Spleen (tissue), 13 donors: Measurements from ENCODE around the gene DUSP10. TPM values are rescaled to one million over a fixed set of nuclear protein-coding genes. Genes with fewer than 3 reads are reported as not detected.

Experiments used
- DNase-seq: peaks from one replicate; pipeline ENCODE4 v3.0.0-alpha.2; 2020
- H3K27ac ChIP-seq, 8 donors: fragments of 200-600 bp; sonication (generic) in 7 of 8; 1 replicate in 4 of 8; 2 replicates in 4 of 8; pipeline versions ENCODE4 v1.5.0 to v1.8.0; 2016 to 2021; ENCODE audit warnings: inconsistent platforms in 4 of 8, mild to moderate bottlenecking in 4 of 8, moderate library complexity in 1 of 8
- H3K27me3 ChIP-seq, 7 donors: fragments of 200-600 bp; sonication (generic) in 6 of 7; replicated peaks in 1 of 7; 1 replicate in 4 of 7; 2 replicates in 3 of 7; pipeline versions ENCODE4 v1.5.0 to v1.8.0; 2016 to 2021; ENCODE audit warnings: inconsistent platforms in 3 of 7, mild to moderate bottlenecking in 1 of 7
- H3K36me3 ChIP-seq, 6 donors: fragments of 200-600 bp; sonication (generic) in 5 of 6; 1 replicate in 4 of 6; 2 replicates in 2 of 6; pipeline versions ENCODE4 v1.5.0 to v1.8.0; 2016 to 2021; ENCODE audit warnings: inconsistent platforms in 2 of 6
- H3K4me1 ChIP-seq, 6 donors: fragments of 200-600 bp; sonication (generic) in 5 of 6; 1 replicate in 3 of 6; 2 replicates in 3 of 6; pipeline versions ENCODE4 v1.5.0 to v1.8.0; 2016 to 2021; ENCODE audit warnings: inconsistent platforms in 3 of 6
- H3K4me3 ChIP-seq, 8 donors: fragments of 200-600 bp; sonication (generic) in 7 of 8; 1 replicate in 4 of 8; 2 replicates in 4 of 8; pipeline versions ENCODE4 v1.5.0 to v1.8.0; 2016 to 2021; ENCODE audit warnings: inconsistent platforms in 4 of 8, mild to moderate bottlenecking in 4 of 8, moderate library complexity in 2 of 8
- H3K9me3 ChIP-seq, 8 donors: fragments of 200-600 bp; sonication (generic) in 7 of 8; 1 replicate in 4 of 8; 2 replicates in 4 of 8; pipeline versions ENCODE4 v1.5.0 to v1.8.0; 2016 to 2021; ENCODE audit warnings: inconsistent platforms in 4 of 8
- POLR2A ChIP-seq, 3 donors: fragments of 450-650 bp; IDR thresholded peaks; one replicate each; pipeline ENCODE4 v1.5.1; 2017; ENCODE audit warnings: antibody characterized with exemption in 3 of 3, mild to moderate bottlenecking in 1 of 3
- POLR2AphosphoS5 ChIP-seq, 3 donors: sonication (generic); formaldehyde crosslinking; IDR thresholded peaks; one replicate each; pipeline ENCODE4 v1.5.1; 2017; ENCODE audit warnings: antibody characterized with exemption in 3 of 3
- WGBS, 5 donors: extraction: QIAGEN DNeasy Blood & Tissue Kit in 3 of 5; methylation state at CpG; one replicate each; pipeline versions ENCODE4 v1.1.5 to v1.1.7; 2013 to 2018; 5-methylcytosine and 5-hydroxymethylcytosine counted together
- intact Hi-C: fragments of 100-400 bp; cut with DNase I; formaldehyde crosslinking; loops from one replicate; pipeline ENCODE4 v1.15.0; 2023; ENCODE audit warnings: low total_unique reads
- long read RNA-seq, 2 donors: transcript quantifications; one replicate each; lab custom pipeline, GENCODE V29; 2026
- polyA plus RNA-seq, 3 donors: library from polyadenylated mRNA; stranded (reverse); fragments of 200-250 nt; gene quantifications; one replicate each; pipeline ENCODE4 v1.2.1, GENCODE V29; 2013
- total RNA-seq, 7 donors: library from RNA; depleted of rRNA in 3 of 7; stranded (reverse); fragments of >200 nt in 3 of 7; fragmentation: NEBNext Ultra II Directional in 4 of 7; extraction: Animal tissue kit (Norgen Biotek cat#: 25700) in 4 of 7; gene quantifications; one replicate each; pipeline versions ENCODE4 v1.1.0 to v1.2.1, GENCODE V29; 2016 to 2021
- TF ChIP-seq, protein P1 (sequence below), 11 experiments: fragments of 200-600 bp in 7 of 11; fragments of 450-650 bp in 4 of 11; sonication (generic) in 4 of 11; IDR thresholded peaks in 8 of 11; conservative IDR thresholded peaks in 3 of 11; 1 replicate in 7 of 11; 2 replicates in 4 of 11; pipeline versions ENCODE4 v1.4.0 to v1.8.0; 2016 to 2021; ENCODE audit warnings: antibody characterized with exemption in 11 of 11, inconsistent platforms in 4 of 11, mild to moderate bottlenecking in 1 of 11
- donor health status: healthy with polysubstance abuse.
- donor health status: DM: no; HTN: no; CAD: no; lungs with moderate emphysema.
- donor health status: DM: no; HTN: no; CAD: no.
- donor health status: Bipolar disorder and iron deficiency.
- donor health status: healthy.
- donor health status: DM: no; HTN: no; CAD: no.
- donor health status: DM: yes; HTN: yes; CAD: no.

DUSP10 gene
- 10 to 100 TPM in 1 of 7 donors, 1 to 10 TPM in 6; 6.6 to 11.9 (median 7.6) TPM for total RNA-seq
- polyA plus RNA-seq = 1 to 10 TPM; 3.4 to 7.4 (median 4.4) TPM
- long read RNA-seq, donor 1 = 0 reads
- long read RNA-seq, donor 2, partial matches to known transcripts = 0 of 1 reads
- long read RNA-seq, donor 2, other reads (novel, unspliced or antisense) = 0 of 1 reads

DNA sequence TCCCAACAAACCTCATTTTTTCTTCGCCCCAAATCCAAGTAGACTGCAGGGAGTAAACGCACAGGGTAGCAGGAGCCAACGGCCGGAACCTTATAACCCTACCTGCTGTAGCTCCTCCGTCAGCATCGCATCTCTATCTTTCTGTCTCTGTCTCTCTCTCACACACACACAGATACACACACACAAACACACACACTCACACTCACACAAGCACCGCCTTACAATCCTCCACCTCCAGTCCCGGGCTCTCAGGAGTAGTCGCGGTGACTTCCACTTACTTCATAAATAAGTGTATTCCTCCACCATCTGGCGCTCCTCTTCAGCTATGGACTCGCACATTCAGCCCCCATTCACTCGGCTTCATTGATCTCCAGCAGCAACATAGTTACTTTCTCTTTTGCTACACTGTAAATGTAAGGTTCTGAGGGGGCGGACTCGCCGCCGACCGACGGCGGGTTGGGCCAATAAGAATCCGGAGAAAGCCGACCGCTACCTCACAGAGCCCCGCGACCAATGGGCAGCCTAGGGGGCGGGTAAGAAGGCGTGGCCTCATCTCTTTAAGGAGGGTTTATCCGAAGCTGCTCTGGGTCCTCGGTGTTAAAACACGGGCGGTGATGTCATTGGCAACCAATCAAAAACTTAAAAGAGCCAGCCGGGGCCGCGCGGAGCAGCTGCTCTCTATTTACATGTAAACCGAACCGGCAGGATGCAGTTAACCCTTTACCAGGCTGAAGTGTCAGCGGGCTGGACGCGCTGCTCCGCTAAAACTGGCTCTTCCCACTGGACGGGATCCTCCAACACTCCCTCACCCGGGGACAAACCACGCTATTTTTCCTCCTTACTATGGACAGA, at the start of gene DUSP10:
DUSP10 (minus strand) TSS at position 387 of the 852 bp plus-strand sequence. CDS start 2,345 bp downstream, outside the sequence.
- Histone ChIP-seq H3K36me3 (peaks cover 0 to 22% (median 0%) of the 10 kb centered on the region in 6 donors), H3K27me3 (no peaks in the 10 kb centered on the region), H3K9me3 (no peaks in the 10 kb centered on the region), H3K4me1 (peaks cover 12 to 55% (median 31%) of the 10 kb centered on the region in 6 donors), H3K27ac (peak within 1 kb of the TSS; percentile 92 to 100 (median 98)), H3K4me3 (peak within 1 kb of the TSS; percentile 54 to 77 (median 64))
- peak; percentile 98 for DNase-seq
- intact Hi-C loops = loop anchor here (10.0 kb wide), 1 partner anchor 477 kb away; no protein-coding TSS in a partner anchor
- WGBS, 5 donors = 0 to 1% (median 0%) methylated on average over 36 to 44 of the region's 44 CpGs
- TF ChIP-seq, protein P1, sequence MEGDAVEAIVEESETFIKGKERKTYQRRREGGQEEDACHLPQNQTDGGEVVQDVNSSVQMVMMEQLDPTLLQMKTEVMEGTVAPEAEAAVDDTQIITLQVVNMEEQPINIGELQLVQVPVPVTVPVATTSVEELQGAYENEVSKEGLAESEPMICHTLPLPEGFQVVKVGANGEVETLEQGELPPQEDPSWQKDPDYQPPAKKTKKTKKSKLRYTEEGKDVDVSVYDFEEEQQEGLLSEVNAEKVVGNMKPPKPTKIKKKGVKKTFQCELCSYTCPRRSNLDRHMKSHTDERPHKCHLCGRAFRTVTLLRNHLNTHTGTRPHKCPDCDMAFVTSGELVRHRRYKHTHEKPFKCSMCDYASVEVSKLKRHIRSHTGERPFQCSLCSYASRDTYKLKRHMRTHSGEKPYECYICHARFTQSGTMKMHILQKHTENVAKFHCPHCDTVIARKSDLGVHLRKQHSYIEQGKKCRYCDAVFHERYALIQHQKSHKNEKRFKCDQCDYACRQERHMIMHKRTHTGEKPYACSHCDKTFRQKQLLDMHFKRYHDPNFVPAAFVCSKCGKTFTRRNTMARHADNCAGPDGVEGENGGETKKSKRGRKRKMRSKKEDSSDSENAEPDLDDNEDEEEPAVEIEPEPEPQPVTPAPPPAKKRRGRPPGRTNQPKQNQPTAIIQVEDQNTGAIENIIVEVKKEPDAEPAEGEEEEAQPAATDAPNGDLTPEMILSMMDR (IDR thresholded peaks at IDR 0.05 in 8 of 11, conservative IDR thresholded peaks at IDR 0.05 in 3 of 11) = no peak
- TF ChIP-seq POLR2A (IDR thresholded peaks at IDR 0.05) = peak; percentile 85 to 99 (median 91)
- TF ChIP-seq POLR2AphosphoS5 (IDR thresholded peaks at IDR 0.05) = peak; percentile 92 to 99 (median 99)

DNA sequence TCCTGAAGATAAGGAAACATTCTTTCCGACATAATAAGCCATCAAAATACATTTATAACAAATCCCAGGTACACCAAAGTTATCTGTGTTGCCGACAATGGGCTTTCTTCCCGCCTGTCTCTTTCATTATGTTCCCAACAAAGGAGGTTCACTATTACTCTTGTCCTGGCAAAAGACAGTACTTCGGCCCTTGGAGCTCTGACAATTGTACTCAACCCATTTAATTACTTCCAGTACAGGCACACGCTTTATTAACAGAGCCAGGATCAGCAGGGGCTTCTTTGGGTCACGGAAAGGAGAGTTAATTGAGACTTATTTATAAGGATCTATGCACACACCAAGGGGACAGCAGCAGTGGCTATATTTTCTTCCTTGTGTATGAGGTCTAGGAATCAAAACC, 46.6 kb upstream of the DUSP10 start:
- WGBS, 5 donors = 89 to 96% (median 94%) methylated on average over 6 of the region's 6 CpGs
- Histone ChIP-seq H3K4me1 (peaks cover 0 to 21% (median 14%) of the 10 kb centered on the region in 6 donors), H3K27me3 (no peaks in the 10 kb centered on the region), H3K4me3 (no peak overlapping the region), H3K27ac (no peak overlapping the region), H3K36me3 (no peaks in the 10 kb centered on the region), H3K9me3 (no peaks in the 10 kb centered on the region)
- no peak for DNase-seq
- intact Hi-C loops = no loop called here
- no peak for TF ChIP-seq POLR2A (IDR thresholded peaks at IDR 0.05)
- no peak for TF ChIP-seq POLR2AphosphoS5 (IDR thresholded peaks at IDR 0.05)
- TF ChIP-seq, protein P1 (IDR thresholded peaks at IDR 0.05 in 8 of 11, conservative IDR thresholded peaks at IDR 0.05 in 3 of 11) = no peak

GRCh38 chr1:221786647-221787046, 44.8 kb upstream of the DUSP10 start:
- intact Hi-C loops = no loop called here
- TF ChIP-seq POLR2AphosphoS5 (IDR thresholded peaks at IDR 0.05) (no peak), POLR2A (IDR thresholded peaks at IDR 0.05) (no peak)
- TF ChIP-seq, protein P1 (IDR thresholded peaks at IDR 0.05 in 8 of 11, conservative IDR thresholded peaks at IDR 0.05 in 3 of 11) = no peak
- 77 to 91% (median 83%) methylated on average over 5 of the region's 5 CpGs for WGBS, 5 donors
- Histone ChIP-seq H3K27me3 (no peaks in the 10 kb centered on the region), H3K4me3 (no peak overlapping the region), H3K9me3 (no peaks in the 10 kb centered on the region), H3K27ac (no peak overlapping the region), H3K4me1 (peaks cover 0 to 28% (median 18%) of the 10 kb centered on the region in 6 donors), H3K36me3 (no peaks in the 10 kb centered on the region)
- DNase-seq = no peak

- TF ChIP-seq, protein P1 (IDR thresholded peaks at IDR 0.05 in 8 of 11, conservative IDR thresholded peaks at IDR 0.05 in 3 of 11) = no peak
- TF ChIP-seq POLR2AphosphoS5 (IDR thresholded peaks at IDR 0.05) = no peak
- TF ChIP-seq POLR2A (IDR thresholded peaks at IDR 0.05) = no peak
- peak overlapping the region in 1 of 8 donors; percentile 13 for H3K4me3 ChIP-seq
- WGBS, 5 donors = 41 to 63% (median 52%) methylated on average over 4 of the region's 4 CpGs
- DNase-seq = no peak
- peaks cover 8 to 55% (median 31%) of the 10 kb centered on the region in 6 donors for H3K4me1 ChIP-seq
- no peak overlapping the region for H3K27ac ChIP-seq
- intact Hi-C loops = no loop called here
- H3K36me3 ChIP-seq = no peaks in the 10 kb centered on the region
- H3K27me3 ChIP-seq = no peaks in the 10 kb centered on the region
- H3K9me3 ChIP-seq = no peaks in the 10 kb centered on the region
These were observed 42.0 kb upstream of the DUSP10 start for GRCh38 chr1:221783936-221784335.
